CD4-positive, alpha-beta T cell (primary cell): ENCODE results near the gene KATNAL2. TPM values are rescaled to one million over a fixed set of nuclear protein-coding genes. Genes with fewer than 3 reads are reported as not detected.
"Not testable (repeated sequence)": the region's sequence is repeated elsewhere in the genome, so short reads cannot be mapped to it uniquely, and the experiment has no call there.

Experiments used
- ATAC-seq: fragments of 200-7000 bp; cut with Tn5 transposase; one replicate; pipeline ENCODE4 v1.10.0; 2022; ENCODE audit warnings: mild to moderate bottlenecking; ENCODE audit not compliant: poor library complexity
- CTCF ChIA-PET: fragments of 350-600 bp; sonication (Branson Sonifier 250); formaldehyde crosslinking; loops from one replicate; lab custom pipeline; 2021; ENCODE audit warnings: antibody characterized with exemption, inconsistent platforms; lab: Charles Lee
- POLR2A ChIA-PET: fragments of 350-600 bp; sonication (Branson Sonifier 250); formaldehyde crosslinking; loops from one replicate; lab custom pipeline; 2021; ENCODE audit warnings: antibody characterized with exemption, inconsistent platforms; lab: Charles Lee
- DNase-seq, 14 experiments: peaks; one replicate each; pipeline ENCODE4 v3.0.0-alpha.2; 2013 to 2020; ENCODE audit warnings: mixed read lengths in 2 of 14
- H3K27ac ChIP-seq, 2 donors: one replicate each; pipeline versions ENCODE4 v1.5.1 to v1.7.0; 2013; ENCODE audit warnings: low read length in 2 of 2, low read depth in 1 of 2, mild to moderate bottlenecking in 1 of 2
- H3K27me3 ChIP-seq, 2 experiments: 1 replicate in 1 of 2; 2 replicates in 1 of 2; pipeline versions ENCODE4 v1.6.1 to v1.7.0; 2013; ENCODE audit warnings: low read length in 2 of 2, control low read depth in 1 of 2, mild to moderate bottlenecking in 1 of 2, moderate library complexity in 1 of 2; ENCODE audit not compliant: insufficient read depth in 2 of 2, control insufficient read depth in 1 of 2
- H3K36me3 ChIP-seq: one replicate; pipeline ENCODE4 v1.6.1; 2013; ENCODE audit warnings: low read length, control low read depth; ENCODE audit not compliant: insufficient read depth
- H3K4me1 ChIP-seq: one replicate; pipeline ENCODE4 v1.6.1; 2013; ENCODE audit warnings: low read length, control low read depth; ENCODE audit not compliant: insufficient read depth
- H3K4me3 ChIP-seq: one replicate; pipeline ENCODE4 v1.5.1; 2013; ENCODE audit warnings: mild to moderate bottlenecking, low read length, moderate library complexity
- H3K9me3 ChIP-seq, 2 experiments: 1 replicate in 1 of 2; 2 replicates in 1 of 2; pipeline versions ENCODE4 v1.6.1 to v1.7.0; 2013; ENCODE audit warnings: low read length in 2 of 2, mild to moderate bottlenecking in 2 of 2, control low read depth in 1 of 2, moderate library complexity in 1 of 2; ENCODE audit not compliant: control insufficient read depth in 1 of 2, insufficient read depth in 1 of 2
- H3K27ac Mint-ChIP-seq: one replicate; pipeline ENCODE4 v1.8.0; 2020; ENCODE audit warnings: mixed read lengths
- H3K27me3 Mint-ChIP-seq: one replicate; pipeline ENCODE4 v1.8.0; 2021; ENCODE audit warnings: mixed read lengths
- H3K36me3 Mint-ChIP-seq: one replicate; pipeline ENCODE4 v1.8.0; 2021; ENCODE audit warnings: low read depth, mixed read lengths
- H3K4me1 Mint-ChIP-seq: one replicate; pipeline ENCODE4 v1.8.0; 2021; ENCODE audit warnings: low read depth, mixed read lengths
- H3K4me3 Mint-ChIP-seq: one replicate; pipeline ENCODE4 v1.8.0; 2020; ENCODE audit warnings: mild to moderate bottlenecking, mixed read lengths
- H3K9me3 Mint-ChIP-seq: one replicate; pipeline ENCODE4 v1.8.0; 2020; ENCODE audit warnings: mixed read lengths
- CTCF ChIP-seq: fragments of 200-600 bp; IDR thresholded peaks from one replicate; pipeline ENCODE4 v1.8.0; 2022; ENCODE audit warnings: antibody characterized with exemption, mild to moderate bottlenecking
- intact Hi-C, 2 experiments: fragments of 100-400 bp; cut with DNase I in 1 of 2; cut with micrococcal nuclease in 1 of 2; formaldehyde crosslinking; loops; one replicate each; pipeline versions ENCODE4 v1.15.1 to v1.9.0; 2023 to 2025; cut with DNase I, micrococcal nuclease
- total RNA-seq, 174 experiments: library from RNA in 2 of 174; stranded (reverse) in 2 of 174; gene quantifications; one replicate each; pipeline ENCODE4 v1.2.3 and lab custom pipeline; 2021 to 2026

KATNAL2 gene
- total RNA-seq, 2 experiments from 2014 or later: 1.5 to 2.0 TPM

- H3K36me3 Mint-ChIP-seq: not testable (repeated sequence)
Observed at GRCh38 chr18:47029684-47030353, 112.4 kb downstream of the KATNAL2 start.

DNA sequence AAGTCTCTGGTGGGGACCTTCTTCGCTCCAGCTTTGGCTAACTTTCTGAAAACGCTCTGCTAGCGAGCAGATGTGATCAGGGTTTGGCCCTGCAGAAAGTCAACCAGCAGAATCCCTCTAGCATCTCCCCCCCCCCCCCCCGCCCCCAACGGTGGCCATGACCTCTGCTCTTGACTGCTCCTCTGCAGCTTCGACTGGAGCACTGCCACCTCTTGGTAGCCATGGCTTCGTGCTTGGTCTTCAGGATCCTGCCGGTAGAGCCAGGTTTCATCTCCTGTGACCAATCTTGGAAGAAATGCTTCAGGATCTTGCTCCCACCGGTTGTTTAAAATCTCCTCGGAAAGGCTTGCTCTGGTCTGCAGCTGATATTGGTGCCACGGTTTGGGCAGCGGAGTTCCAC lies 113.5 kb downstream of the KATNAL2 start:
- H3K36me3 ChIP-seq, ATAC-seq, POLR2A ChIA-PET, H3K27ac Mint-ChIP-seq, H3K4me1 Mint-ChIP-seq, H3K4me3 ChIP-seq, H3K27me3 ChIP-seq, H3K27ac ChIP-seq, H3K4me3 Mint-ChIP-seq, H3K4me1 ChIP-seq, H3K9me3 Mint-ChIP-seq, DNase-seq, intact Hi-C loops, CTCF ChIA-PET, H3K27me3 Mint-ChIP-seq, H3K36me3 Mint-ChIP-seq: not testable (repeated sequence)
- H3K9me3 ChIP-seq: peaks cover 10 to 34% of the 10 kb centered on the region in 2 experiments

More at GRCh38 chr18:47029684-47030353, 112.4 kb downstream of the KATNAL2 start:
- intact Hi-C loops, H3K4me3 Mint-ChIP-seq, ATAC-seq, H3K27ac Mint-ChIP-seq, H3K9me3 Mint-ChIP-seq, H3K36me3 ChIP-seq, CTCF ChIA-PET, H3K4me3 ChIP-seq, H3K27ac ChIP-seq, H3K4me1 Mint-ChIP-seq, POLR2A ChIA-PET, H3K27me3 ChIP-seq, H3K4me1 ChIP-seq, H3K27me3 Mint-ChIP-seq, DNase-seq: not testable (repeated sequence)
- peaks cover 10 to 29% of the 10 kb centered on the region in 2 experiments for H3K9me3 ChIP-seq

- peaks cover 4% of the 10 kb centered on the region for H3K9me3 Mint-ChIP-seq
- Histone ChIP-seq H3K36me3 (no peaks in the 10 kb centered on the region), H3K9me3 (peaks cover 10 to 34% of the 10 kb centered on the region in 2 experiments), H3K27ac (no peak overlapping the region), H3K4me3 (no peak overlapping the region), H3K4me1 (no peaks in the 10 kb centered on the region), H3K27me3 (no peaks in the 10 kb centered on the region)
- DNase-seq (no peak), ATAC-seq (no peak)
- no peak for TF ChIP-seq CTCF
- no peaks in the 10 kb centered on the region for H3K27me3 Mint-ChIP-seq
- no peak overlapping the region for H3K27ac Mint-ChIP-seq
- CTCF ChIA-PET: no interaction called here
- H3K4me3 Mint-ChIP-seq: no peak overlapping the region
- no peaks in the 10 kb centered on the region for H3K36me3 Mint-ChIP-seq
- POLR2A ChIA-PET: no interaction called here
- H3K4me1 Mint-ChIP-seq: no peaks in the 10 kb centered on the region
- intact Hi-C loops: no loop called here
Observed at GRCh38 chr18:47032945-47033344, 115.5 kb downstream of the KATNAL2 start.

DNA sequence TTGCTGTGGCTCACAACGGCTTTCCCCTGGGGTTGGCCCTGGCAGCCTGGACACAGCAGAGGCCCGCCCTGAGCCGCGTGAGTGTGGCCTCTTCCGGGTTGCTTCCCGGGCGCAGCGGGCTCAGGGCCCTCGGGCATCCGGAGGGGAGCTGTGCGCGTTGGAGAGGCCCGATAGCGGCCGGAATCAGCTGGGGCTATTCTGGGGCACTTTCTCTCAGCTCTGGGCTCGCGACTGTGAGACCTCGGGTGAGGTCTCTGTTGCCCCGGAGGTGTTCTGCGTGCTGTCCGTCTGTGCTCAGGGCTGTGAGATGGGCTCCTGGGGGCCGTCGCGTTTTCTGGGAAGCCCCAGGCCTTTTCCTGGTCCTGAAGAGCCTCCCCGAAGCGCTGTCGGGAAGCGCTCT lies 117.2 kb downstream of the KATNAL2 start:
- H3K36me3 ChIP-seq, H3K4me3 Mint-ChIP-seq, POLR2A ChIA-PET, H3K4me1 ChIP-seq, H3K27me3 Mint-ChIP-seq, H3K27ac Mint-ChIP-seq, H3K9me3 Mint-ChIP-seq, CTCF ChIA-PET, H3K4me1 Mint-ChIP-seq, H3K27me3 ChIP-seq, DNase-seq, ATAC-seq, intact Hi-C loops, H3K4me3 ChIP-seq, H3K36me3 Mint-ChIP-seq, H3K27ac ChIP-seq: not testable (repeated sequence)
- H3K9me3 ChIP-seq: peaks cover 10 to 29% of the 10 kb centered on the region in 2 experiments
